ENCODE measurements around the gene ZNF319. TPM values are rescaled to one million over a fixed set of nuclear protein-coding genes. Genes with fewer than 3 reads are reported as not detected.

Gene ZNF319
- total and polyA plus RNA-seq, 2 of the 8 experiments (the other 6 are each of a cell fraction or from before 2014, with no cell fraction given), result 3.3 to 5.5 TPM

DNA sequence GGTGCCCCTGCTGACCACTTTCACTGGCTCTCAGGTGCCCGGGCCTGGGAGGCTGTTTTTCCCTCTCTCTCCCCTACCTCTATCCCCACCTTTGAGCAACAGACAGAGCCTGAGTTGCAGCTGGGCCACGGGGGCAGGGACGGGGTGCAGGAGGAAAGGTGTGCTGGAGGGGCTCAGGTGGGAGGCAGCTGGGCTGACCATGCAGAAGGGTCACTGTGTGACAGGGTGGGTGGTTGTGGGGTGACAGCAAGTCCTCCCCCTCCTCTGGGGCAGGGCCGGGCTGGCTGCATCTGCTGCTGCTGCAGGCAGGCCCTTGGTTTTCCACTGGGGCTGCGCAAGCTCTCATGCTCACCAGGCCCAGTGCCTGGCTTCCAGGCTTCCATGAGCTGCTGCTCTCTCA lies 6.6 kb downstream of the ZNF319 start (continued):
- TF ChIP-seq POLR2AphosphoS5 (IDR thresholded peaks at IDR 0.05; ENCODE audit: low read depth, low read length) (no peak), POLR2A (IDR thresholded peaks at IDR 0.05; ENCODE audit: control extremely low read depth in 1 of 2, low read depth in 2 of 2, low read length in 2 of 2) (no peak), RFX5 (IDR thresholded peaks at IDR 0.05; ENCODE audit: borderline replicate concordance, low read depth, low read length) (no peak), FOSL1 (IDR thresholded peaks at IDR 0.05; ENCODE audit: insufficient read depth, low read depth, low read length) (no peak)
- TF ChIP-seq, protein P1, sequence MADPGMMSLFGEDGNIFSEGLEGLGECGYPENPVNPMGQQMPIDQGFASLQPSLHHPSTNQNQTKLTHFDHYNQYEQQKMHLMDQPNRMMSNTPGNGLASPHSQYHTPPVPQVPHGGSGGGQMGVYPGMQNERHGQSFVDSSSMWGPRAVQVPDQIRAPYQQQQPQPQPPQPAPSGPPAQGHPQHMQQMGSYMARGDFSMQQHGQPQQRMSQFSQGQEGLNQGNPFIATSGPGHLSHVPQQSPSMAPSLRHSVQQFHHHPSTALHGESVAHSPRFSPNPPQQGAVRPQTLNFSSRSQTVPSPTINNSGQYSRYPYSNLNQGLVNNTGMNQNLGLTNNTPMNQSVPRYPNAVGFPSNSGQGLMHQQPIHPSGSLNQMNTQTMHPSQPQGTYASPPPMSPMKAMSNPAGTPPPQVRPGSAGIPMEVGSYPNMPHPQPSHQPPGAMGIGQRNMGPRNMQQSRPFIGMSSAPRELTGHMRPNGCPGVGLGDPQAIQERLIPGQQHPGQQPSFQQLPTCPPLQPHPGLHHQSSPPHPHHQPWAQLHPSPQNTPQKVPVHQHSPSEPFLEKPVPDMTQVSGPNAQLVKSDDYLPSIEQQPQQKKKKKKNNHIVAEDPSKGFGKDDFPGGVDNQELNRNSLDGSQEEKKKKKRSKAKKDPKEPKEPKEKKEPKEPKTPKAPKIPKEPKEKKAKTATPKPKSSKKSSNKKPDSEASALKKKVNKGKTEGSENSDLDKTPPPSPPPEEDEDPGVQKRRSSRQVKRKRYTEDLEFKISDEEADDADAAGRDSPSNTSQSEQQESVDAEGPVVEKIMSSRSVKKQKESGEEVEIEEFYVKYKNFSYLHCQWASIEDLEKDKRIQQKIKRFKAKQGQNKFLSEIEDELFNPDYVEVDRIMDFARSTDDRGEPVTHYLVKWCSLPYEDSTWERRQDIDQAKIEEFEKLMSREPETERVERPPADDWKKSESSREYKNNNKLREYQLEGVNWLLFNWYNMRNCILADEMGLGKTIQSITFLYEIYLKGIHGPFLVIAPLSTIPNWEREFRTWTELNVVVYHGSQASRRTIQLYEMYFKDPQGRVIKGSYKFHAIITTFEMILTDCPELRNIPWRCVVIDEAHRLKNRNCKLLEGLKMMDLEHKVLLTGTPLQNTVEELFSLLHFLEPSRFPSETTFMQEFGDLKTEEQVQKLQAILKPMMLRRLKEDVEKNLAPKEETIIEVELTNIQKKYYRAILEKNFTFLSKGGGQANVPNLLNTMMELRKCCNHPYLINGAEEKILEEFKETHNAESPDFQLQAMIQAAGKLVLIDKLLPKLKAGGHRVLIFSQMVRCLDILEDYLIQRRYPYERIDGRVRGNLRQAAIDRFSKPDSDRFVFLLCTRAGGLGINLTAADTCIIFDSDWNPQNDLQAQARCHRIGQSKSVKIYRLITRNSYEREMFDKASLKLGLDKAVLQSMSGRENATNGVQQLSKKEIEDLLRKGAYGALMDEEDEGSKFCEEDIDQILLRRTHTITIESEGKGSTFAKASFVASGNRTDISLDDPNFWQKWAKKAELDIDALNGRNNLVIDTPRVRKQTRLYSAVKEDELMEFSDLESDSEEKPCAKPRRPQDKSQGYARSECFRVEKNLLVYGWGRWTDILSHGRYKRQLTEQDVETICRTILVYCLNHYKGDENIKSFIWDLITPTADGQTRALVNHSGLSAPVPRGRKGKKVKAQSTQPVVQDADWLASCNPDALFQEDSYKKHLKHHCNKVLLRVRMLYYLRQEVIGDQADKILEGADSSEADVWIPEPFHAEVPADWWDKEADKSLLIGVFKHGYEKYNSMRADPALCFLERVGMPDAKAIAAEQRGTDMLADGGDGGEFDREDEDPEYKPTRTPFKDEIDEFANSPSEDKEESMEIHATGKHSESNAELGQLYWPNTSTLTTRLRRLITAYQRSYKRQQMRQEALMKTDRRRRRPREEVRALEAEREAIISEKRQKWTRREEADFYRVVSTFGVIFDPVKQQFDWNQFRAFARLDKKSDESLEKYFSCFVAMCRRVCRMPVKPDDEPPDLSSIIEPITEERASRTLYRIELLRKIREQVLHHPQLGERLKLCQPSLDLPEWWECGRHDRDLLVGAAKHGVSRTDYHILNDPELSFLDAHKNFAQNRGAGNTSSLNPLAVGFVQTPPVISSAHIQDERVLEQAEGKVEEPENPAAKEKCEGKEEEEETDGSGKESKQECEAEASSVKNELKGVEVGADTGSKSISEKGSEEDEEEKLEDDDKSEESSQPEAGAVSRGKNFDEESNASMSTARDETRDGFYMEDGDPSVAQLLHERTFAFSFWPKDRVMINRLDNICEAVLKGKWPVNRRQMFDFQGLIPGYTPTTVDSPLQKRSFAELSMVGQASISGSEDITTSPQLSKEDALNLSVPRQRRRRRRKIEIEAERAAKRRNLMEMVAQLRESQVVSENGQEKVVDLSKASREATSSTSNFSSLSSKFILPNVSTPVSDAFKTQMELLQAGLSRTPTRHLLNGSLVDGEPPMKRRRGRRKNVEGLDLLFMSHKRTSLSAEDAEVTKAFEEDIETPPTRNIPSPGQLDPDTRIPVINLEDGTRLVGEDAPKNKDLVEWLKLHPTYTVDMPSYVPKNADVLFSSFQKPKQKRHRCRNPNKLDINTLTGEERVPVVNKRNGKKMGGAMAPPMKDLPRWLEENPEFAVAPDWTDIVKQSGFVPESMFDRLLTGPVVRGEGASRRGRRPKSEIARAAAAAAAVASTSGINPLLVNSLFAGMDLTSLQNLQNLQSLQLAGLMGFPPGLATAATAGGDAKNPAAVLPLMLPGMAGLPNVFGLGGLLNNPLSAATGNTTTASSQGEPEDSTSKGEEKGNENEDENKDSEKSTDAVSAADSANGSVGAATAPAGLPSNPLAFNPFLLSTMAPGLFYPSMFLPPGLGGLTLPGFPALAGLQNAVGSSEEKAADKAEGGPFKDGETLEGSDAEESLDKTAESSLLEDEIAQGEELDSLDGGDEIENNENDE (IDR thresholded peaks at IDR 0.05; ENCODE audit: insufficient replicate concordance, low read length), result no peak
